Heart left ventricle (tissue), 16 donors: Measurements from ENCODE around the gene CDKN2D. TPM values are rescaled to one million over a fixed set of nuclear protein-coding genes. Genes with fewer than 3 reads are reported as not detected.

Experiments
- ATAC-seq, 4 donors: fragments of 200-7000 bp; cut with Tn5 transposase; one replicate each; pipeline ENCODE4 v1.9.1; 2020 to 2022; ENCODE audit warnings: moderate library complexity in 4 of 4, mild to moderate bottlenecking in 3 of 4, moderate number of reproducible peaks in 1 of 4
- DNase-seq, 5 donors: peaks; one replicate each; pipeline ENCODE4 v3.0.0-alpha.2; 2020
- H3K27ac ChIP-seq, 12 donors: fragments of 200-600 bp; sonication (generic) in 4 of 12; one replicate each; pipeline versions ENCODE4 v1.5.0 to v1.8.0; 2016 to 2022; ENCODE audit warnings: mild to moderate bottlenecking in 2 of 12
- H3K27me3 ChIP-seq, 9 donors: fragments of 200-600 bp; sonication (generic) in 2 of 9; one replicate each; pipeline versions ENCODE4 v1.5.1 to v1.8.0; 2016 to 2022; ENCODE audit warnings: mild to moderate bottlenecking in 3 of 9
- H3K36me3 ChIP-seq, 9 donors: fragments of 200-600 bp; sonication (generic) in 2 of 9; one replicate each; pipeline versions ENCODE4 v1.5.0 to v1.8.0; 2018 to 2022; ENCODE audit warnings: mild to moderate bottlenecking in 2 of 9
- H3K4me1 ChIP-seq, 12 donors: fragments of 200-600 bp; sonication (generic) in 4 of 12; one replicate each; pipeline versions ENCODE4 v1.5.0 to v1.8.0; 2016 to 2022; ENCODE audit warnings: mild to moderate bottlenecking in 3 of 12
- H3K4me3 ChIP-seq, 12 donors: fragments of 200-600 bp; sonication (generic) in 4 of 12; one replicate each; pipeline versions ENCODE4 v1.5.0 to v1.8.0; 2017 to 2022; ENCODE audit warnings: mild to moderate bottlenecking in 9 of 12, moderate library complexity in 4 of 12
- H3K9me3 ChIP-seq, 12 donors: fragments of 200-600 bp; sonication (generic) in 4 of 12; one replicate each; pipeline versions ENCODE4 v1.5.0 to v1.8.0; 2016 to 2022; ENCODE audit warnings: mild to moderate bottlenecking in 1 of 12
- CTCF ChIP-seq, 12 donors: fragments of 200-600 bp; sonication (generic) in 4 of 12; IDR thresholded peaks; one replicate each; pipeline versions ENCODE4 v1.5.0 to v1.8.0; 2018 to 2022; ENCODE audit warnings: antibody characterized with exemption in 12 of 12, mild to moderate bottlenecking in 5 of 12
- POLR2A ChIP-seq, 2 donors: fragments of 450-650 bp; IDR thresholded peaks; one replicate each; pipeline ENCODE4 v1.6.1; 2017; ENCODE audit warnings: antibody characterized with exemption in 2 of 2, mild to moderate bottlenecking in 2 of 2, moderate library complexity in 2 of 2
- WGBS, 4 donors: extraction: QIAGEN DNeasy Blood & Tissue Kit in 2 of 4; methylation state at CpG; one replicate each; pipeline versions ENCODE4 v1.1.5 to v1.1.7; 2013 to 2018; 5-methylcytosine and 5-hydroxymethylcytosine counted together
- intact Hi-C, 10 donors: fragments of 100-400 bp; cut with DNase I; formaldehyde crosslinking; loops; one replicate each; pipeline versions ENCODE4 v1.11.1 to v1.14.2; 2022
- polyA plus RNA-seq, 2 donors: library from polyadenylated mRNA; stranded (reverse); fragments of 200-250 nt; gene quantifications; one replicate each; pipeline ENCODE4 v1.2.3, GENCODE V29; 2013
- total RNA-seq, 9 donors: library from RNA; depleted of rRNA in 2 of 9; stranded (reverse); fragments of >200 nt in 2 of 9; fragmentation: NEBNext Ultra II Directional in 3 of 9; extraction: Animal tissue kit (Norgen Biotek cat#: 25700) in 3 of 9; gene quantifications; one replicate each; pipeline versions ENCODE4 v1.1.0 to v1.2.4, GENCODE V29; 2016 to 2023
- donor health status: ischemic (EF 13 %, LVEDD 7.1; RV severe dilation, severe dysfunction).
- donor health status: healthy with polysubstance abuse.
- donor health status: DM: no; HTN: yes; CAD: no.
- donor health status: DM: no; HTN: no; CAD: no.
- donor health status: ischemic (EF 25% LVEDD 6.9; RV normal size, moderate dysfunction).
- donor health status: ischemic (EF 25% LVEDD 5.7; RV mildly dilated, moderate dysfunction).
- donor health status: healthy.
- donor health status: DM: yes; HTN: yes; CAD: no.
- donor health status: ischemic (EF 35%, LVEDD 5.7; RV mildly dilated, moderate dysfunction).
- donor health status: nonischemic (EF 11% LVEDD 7.7; RV severe dilation, severe dysfunction).
- donor health status: DM: yes; HTN: yes; CAD: no.
- donor health status: PGD.
- donor health status: ischemic (EF 29% LVEDD 5.4; RV normal size, mild dysfunction).
- donor health status: nonischemic (EF 23%, LVEDD 6.1; RV moderate dilation, normal function).

Gene CDKN2D
- total and polyA plus RNA-seq, 11 donors: 6.8 to 28.0 (median 11.8) TPM

GRCh38 chr19:10525636-10526035 is 43.1 kb downstream of the CDKN2D start:
- DNase-seq (no peak), ATAC-seq (no peak)
- Histone ChIP-seq H3K36me3 (no peaks in the 10 kb centered on the region), H3K27me3 (no peaks in the 10 kb centered on the region), H3K27ac (no peak overlapping the region), H3K4me3 (no peak overlapping the region), H3K9me3 (no peaks in the 10 kb centered on the region), H3K4me1 (no peaks in the 10 kb centered on the region)
- no peak for TF ChIP-seq POLR2A (IDR thresholded peaks at IDR 0.05)
- TF ChIP-seq CTCF (IDR thresholded peaks at IDR 0.05): no peak
- 87 to 93% (median 91%) methylated on average over 7 of the region's 7 CpGs for WGBS, 4 donors
- intact Hi-C loops: no loop called here

GRCh38 chr19:10523135-10523636 is 45.6 kb downstream of the CDKN2D start:
- WGBS, 4 donors: 77 to 90% (median 82%) methylated on average over 3 of the region's 3 CpGs
- Histone ChIP-seq H3K4me3 (no peak overlapping the region), H3K27ac (no peak overlapping the region), H3K36me3 (no peaks in the 10 kb centered on the region), H3K9me3 (no peaks in the 10 kb centered on the region), H3K27me3 (peaks cover 3 to 22% (median 17%) of the 10 kb centered on the region in 9 donors), H3K4me1 (peaks cover 0 to 11% (median 3%) of the 10 kb centered on the region in 12 donors)
- ATAC-seq (no peak), DNase-seq (no peak)
- TF ChIP-seq POLR2A (IDR thresholded peaks at IDR 0.05): no peak
- intact Hi-C loops: no loop called here

- intact Hi-C loops: no loop called here
- no peak overlapping the region for H3K4me3 ChIP-seq
- no peak for TF ChIP-seq POLR2A (IDR thresholded peaks at IDR 0.05)
- no peak for TF ChIP-seq CTCF (IDR thresholded peaks at IDR 0.05)
- DNase-seq (no peak), ATAC-seq (no peak)
- H3K9me3 ChIP-seq: no peaks in the 10 kb centered on the region
- no peaks in the 10 kb centered on the region for H3K36me3 ChIP-seq
- no peak overlapping the region for H3K27ac ChIP-seq
- WGBS, 4 donors: 75 to 81% (median 78%) methylated on average over 13 of the region's 13 CpGs
- peaks cover 11 to 37% (median 31%) of the 10 kb centered on the region in 9 donors for H3K27me3 ChIP-seq
- H3K4me1 ChIP-seq: peaks cover 0 to 26% (median 15%) of the 10 kb centered on the region in 12 donors
These were observed 47.2 kb downstream of the CDKN2D start for GRCh38 chr19:10521461-10522171.

GRCh38 chr19:10520652-10521318 is 48.0 kb downstream of the CDKN2D start:
- DNase-seq: no peak
- H3K27me3 ChIP-seq: peaks cover 11 to 45% (median 34%) of the 10 kb centered on the region in 9 donors
- peaks cover 0 to 26% (median 15%) of the 10 kb centered on the region in 12 donors for H3K4me1 ChIP-seq
- no peak overlapping the region for H3K27ac ChIP-seq
- TF ChIP-seq CTCF (IDR thresholded peaks at IDR 0.05) (no peak), POLR2A (IDR thresholded peaks at IDR 0.05) (no peak)
- ATAC-seq: no peak
- WGBS, 4 donors: 85 to 90% (median 87%) methylated on average over 15 of the region's 15 CpGs
- H3K4me3 ChIP-seq: no peak overlapping the region
- H3K36me3 ChIP-seq: no peaks in the 10 kb centered on the region
- no peaks in the 10 kb centered on the region for H3K9me3 ChIP-seq
- intact Hi-C loops: no loop called here
